ENCODE data around the gene ARHGAP5.

Gene ARHGAP5

DNA sequence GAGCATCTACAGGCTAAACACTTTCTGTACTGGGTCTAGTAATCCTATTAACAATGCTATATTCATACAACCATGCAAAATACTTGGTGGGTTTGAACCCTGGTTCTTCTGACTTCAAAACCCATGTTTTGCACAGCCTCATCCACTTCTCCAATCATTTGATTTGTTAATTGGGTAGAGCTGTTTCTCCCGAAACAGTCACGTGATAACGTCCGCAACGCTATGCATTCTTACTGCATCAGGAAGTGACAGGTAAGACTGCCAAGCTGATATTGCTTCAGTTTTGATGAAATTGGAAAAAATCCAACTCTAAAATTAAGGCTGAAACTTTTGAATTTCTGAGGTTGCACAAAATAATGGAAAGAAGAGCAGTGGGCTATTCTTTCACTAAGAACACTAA lies 94.4 kb downstream of the ARHGAP5 start:
- no peak overlapping the region for H3K4me3 ChIP-seq (replicated peaks in 1 of 2; ENCODE audit: low read depth in 2 of 2, low read length in 2 of 2)
- no peak for TF ChIP-seq CTCF (IDR thresholded peaks at IDR 0.05; ENCODE audit: low read depth, low read length)
- no peak for DNase-seq (ENCODE audit: low read depth in 2 of 2)

DNA sequence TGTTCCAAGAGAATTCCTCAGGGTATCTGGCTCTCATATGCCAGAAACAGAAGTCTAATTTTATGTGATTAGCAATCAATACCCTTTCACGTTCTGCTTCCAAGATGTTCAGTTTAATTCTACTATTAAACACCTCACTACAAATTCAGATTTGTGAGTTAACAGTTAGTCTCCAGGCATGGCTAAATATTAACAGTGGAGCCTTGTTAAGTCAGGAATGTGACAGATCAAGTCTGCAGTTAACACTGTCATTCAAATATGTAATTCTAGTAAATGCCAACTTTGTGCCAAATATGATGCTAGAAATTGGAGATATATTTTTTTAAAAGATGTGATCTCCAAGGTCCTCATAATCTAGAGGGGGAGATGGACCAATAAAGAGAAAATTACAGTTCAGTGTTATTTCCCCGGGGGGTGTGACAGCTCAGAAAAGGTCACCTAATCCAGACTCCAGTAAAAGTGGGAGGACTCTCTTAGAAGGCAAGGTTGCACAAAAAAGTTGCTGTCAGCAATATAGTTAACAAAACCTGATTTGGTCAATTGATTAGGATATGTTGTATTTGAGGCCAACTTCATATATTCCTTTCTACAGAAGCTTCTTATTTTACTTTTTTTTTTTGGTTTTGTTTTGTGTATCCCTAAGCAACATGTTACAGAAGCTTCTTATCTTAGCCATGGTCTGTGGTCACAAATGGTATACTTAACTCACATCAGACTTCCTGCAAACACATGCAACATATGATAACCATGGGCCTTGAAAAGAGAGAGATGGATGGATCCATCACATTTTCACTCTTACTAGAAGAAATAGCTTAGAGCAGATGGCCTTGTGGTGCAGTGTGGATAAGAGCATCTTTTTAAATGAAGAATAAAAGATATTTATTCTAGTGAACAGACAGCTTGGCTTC lies 106.3 kb downstream of the ARHGAP5 start:
- no peak for TF ChIP-seq CTCF (IDR thresholded peaks at IDR 0.05; ENCODE audit: low read depth, low read length)
- H3K4me3 ChIP-seq (replicated peaks in 1 of 2; ENCODE audit: low read depth in 2 of 2, low read length in 2 of 2) = no peak overlapping the region
- no peak for DNase-seq (ENCODE audit: low read depth in 2 of 2)

GRCh38 chr14:32185097-32185496 lies 108.0 kb downstream of the ARHGAP5 start:
- no peak overlapping the region for H3K4me3 ChIP-seq (replicated peaks in 1 of 2; ENCODE audit: low read depth in 2 of 2, low read length in 2 of 2)
- no peak for TF ChIP-seq CTCF (IDR thresholded peaks at IDR 0.05; ENCODE audit: low read depth, low read length)
- DNase-seq (ENCODE audit: low read depth in 2 of 2) = no peak

GRCh38 chr14:32186248-32186647 lies 109.1 kb downstream of the ARHGAP5 start:
- no peak for TF ChIP-seq CTCF (IDR thresholded peaks at IDR 0.05; ENCODE audit: low read depth, low read length)
- H3K4me3 ChIP-seq (replicated peaks in 1 of 2; ENCODE audit: low read depth in 2 of 2, low read length in 2 of 2) = no peak overlapping the region
- no peak for DNase-seq (ENCODE audit: low read depth in 2 of 2)

DNA sequence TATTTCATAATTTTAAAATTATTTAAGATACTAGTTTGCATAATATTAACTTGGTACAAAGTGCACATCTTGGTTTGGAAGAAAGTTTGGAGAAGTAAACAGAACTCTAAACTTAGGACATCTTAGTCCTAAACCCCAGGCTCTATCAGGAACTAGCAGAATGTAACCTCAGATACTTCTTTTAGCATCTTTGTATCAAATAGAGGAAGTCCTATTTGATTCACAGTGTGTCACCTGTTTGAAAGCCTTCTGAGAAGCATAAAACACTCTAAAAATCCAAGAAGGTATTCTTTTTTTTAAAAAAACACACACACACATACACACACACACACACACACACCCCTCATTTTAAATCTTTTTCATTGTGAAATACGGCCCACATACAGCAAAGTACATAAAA lies 112.7 kb downstream of the ARHGAP5 start:
- no peak for DNase-seq (ENCODE audit: low read depth in 2 of 2)
- no peak overlapping the region for H3K4me3 ChIP-seq (replicated peaks in 1 of 2; ENCODE audit: low read depth in 2 of 2, low read length in 2 of 2)
- no peak for TF ChIP-seq CTCF (IDR thresholded peaks at IDR 0.05; ENCODE audit: low read depth, low read length)

DNA sequence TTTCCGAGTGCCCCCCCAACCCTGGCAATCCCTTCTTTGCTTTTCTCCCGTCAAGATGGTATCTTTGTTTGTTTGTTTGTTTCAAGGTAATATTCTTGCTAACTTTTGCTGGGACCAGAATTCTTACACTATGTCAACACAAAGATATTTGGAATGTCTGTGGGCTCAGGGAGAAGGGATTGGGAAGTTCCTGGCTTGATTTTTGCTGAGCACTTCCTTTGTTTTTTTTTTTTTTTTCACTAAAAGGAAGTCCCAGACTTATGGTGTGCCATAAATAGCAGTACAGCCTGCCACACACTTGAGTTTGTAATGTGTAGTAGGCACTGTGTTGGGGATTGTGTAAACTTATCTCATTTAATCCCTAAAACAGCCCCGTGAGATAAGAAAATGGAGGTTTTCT lies 113.6 kb downstream of the ARHGAP5 start:
- no peak overlapping the region for H3K4me3 ChIP-seq (replicated peaks in 1 of 2; ENCODE audit: low read depth in 2 of 2, low read length in 2 of 2)
- no peak for TF ChIP-seq CTCF (IDR thresholded peaks at IDR 0.05; ENCODE audit: low read depth, low read length)
- DNase-seq (ENCODE audit: low read depth in 2 of 2) = peak; percentile 5 to 7
